ENCODE data around the gene CELSR1. TPM values are rescaled to one million over a fixed set of nuclear protein-coding genes. Genes with fewer than 3 reads are reported as not detected.

The CELSR1 gene
- total and polyA plus RNA-seq, 7 donors: 0.09 to 0.39 (median 0.18) TPM

- H3K27me3 ChIP-seq (ENCODE audit: insufficient read depth in 3 of 3, low read length in 2 of 3): no peaks in the 10 kb centered on the region
- H3K36me3 ChIP-seq (ENCODE audit: insufficient read depth in 1 of 2, low read depth in 1 of 2): no peaks in the 10 kb centered on the region
- WGBS, 3 donors: 51 to 63% (median 58%) methylated on average over 9 of the region's 9 CpGs
- H3K4me3 ChIP-seq: peak overlapping the region; percentile 89
- ATAC-seq (peak in 2 of 4 donors; percentile 17 to 26), DNase-seq (peak in 1 of 2 donors; percentile 60)
- H3K4me1 ChIP-seq: peaks cover 50% of the 10 kb centered on the region
- intact Hi-C loops (cut with DNase I): loop anchor here in 1 of 2 donors (2.0 to 5.0 kb wide), 2 partner anchors 58 to 159 kb away; partner anchors contain the start of gene CERK
- H3K27ac ChIP-seq: peak overlapping the region; percentile 81
- no peaks in the 10 kb centered on the region for H3K9me3 ChIP-seq
- TF ChIP-seq, protein P1, sequence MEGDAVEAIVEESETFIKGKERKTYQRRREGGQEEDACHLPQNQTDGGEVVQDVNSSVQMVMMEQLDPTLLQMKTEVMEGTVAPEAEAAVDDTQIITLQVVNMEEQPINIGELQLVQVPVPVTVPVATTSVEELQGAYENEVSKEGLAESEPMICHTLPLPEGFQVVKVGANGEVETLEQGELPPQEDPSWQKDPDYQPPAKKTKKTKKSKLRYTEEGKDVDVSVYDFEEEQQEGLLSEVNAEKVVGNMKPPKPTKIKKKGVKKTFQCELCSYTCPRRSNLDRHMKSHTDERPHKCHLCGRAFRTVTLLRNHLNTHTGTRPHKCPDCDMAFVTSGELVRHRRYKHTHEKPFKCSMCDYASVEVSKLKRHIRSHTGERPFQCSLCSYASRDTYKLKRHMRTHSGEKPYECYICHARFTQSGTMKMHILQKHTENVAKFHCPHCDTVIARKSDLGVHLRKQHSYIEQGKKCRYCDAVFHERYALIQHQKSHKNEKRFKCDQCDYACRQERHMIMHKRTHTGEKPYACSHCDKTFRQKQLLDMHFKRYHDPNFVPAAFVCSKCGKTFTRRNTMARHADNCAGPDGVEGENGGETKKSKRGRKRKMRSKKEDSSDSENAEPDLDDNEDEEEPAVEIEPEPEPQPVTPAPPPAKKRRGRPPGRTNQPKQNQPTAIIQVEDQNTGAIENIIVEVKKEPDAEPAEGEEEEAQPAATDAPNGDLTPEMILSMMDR (IDR thresholded peaks at IDR 0.05): no peak
Measured at GRCh38 chr22:46578251-46578823, 40.9 kb upstream of the CELSR1 start.

GRCh38 chr22:46577368-46578249 is 40.2 kb upstream of the CELSR1 start:
- intact Hi-C loops (cut with DNase I): loop anchor here in 1 of 2 donors (2.0 to 5.0 kb wide), 2 partner anchors 59 to 160 kb away; partner anchors contain the start of gene CERK
- ATAC-seq: peak in 2 of 4 donors; percentile 3 to 14
- 3 to 11% (median 6%) methylated on average over 24 to 65 of the region's 65 CpGs for WGBS, 3 donors
- TF ChIP-seq, protein P1 (IDR thresholded peaks at IDR 0.05): no peak
- no peaks in the 10 kb centered on the region for H3K27me3 ChIP-seq (ENCODE audit: insufficient read depth in 3 of 3, low read length in 2 of 3)
- peak overlapping the region; percentile 81 for H3K27ac ChIP-seq
- no peaks in the 10 kb centered on the region for H3K9me3 ChIP-seq
- DNase-seq: peak in 1 of 2 donors; percentile 73
- H3K36me3 ChIP-seq (ENCODE audit: insufficient read depth in 1 of 2, low read depth in 1 of 2): no peaks in the 10 kb centered on the region
- peak overlapping the region; percentile 89 for H3K4me3 ChIP-seq
- H3K4me1 ChIP-seq: peaks cover 50% of the 10 kb centered on the region

- intact Hi-C loops (cut with DNase I): loop anchor here in 1 of 2 donors (5.0 kb wide), 1 partner anchor 161 kb away; the partner anchor contains the start of gene CERK
Measured at GRCh38 chr22:46576556-46577367, 39.3 kb upstream of the CELSR1 start.

More at GRCh38 chr22:46576556-46577367, 39.3 kb upstream of the CELSR1 start:
- H3K4me3 ChIP-seq: peak overlapping the region; percentile 89
- H3K4me1 ChIP-seq: peaks cover 44% of the 10 kb centered on the region
- peaks cover 5% of the 10 kb centered on the region for H3K9me3 ChIP-seq
- no peaks in the 10 kb centered on the region for H3K36me3 ChIP-seq (ENCODE audit: insufficient read depth in 1 of 2, low read depth in 1 of 2)
- H3K27ac ChIP-seq: peak overlapping the region; percentile 81
- DNase-seq (peak; percentile 64 to 80), ATAC-seq (peak; percentile 40 to 44 (median 42))
- TF ChIP-seq, protein P1 (IDR thresholded peaks at IDR 0.05): no peak
- WGBS, 3 donors: 1 to 8% (median 2%) methylated on average over 28 to 142 of the region's 142 CpGs
- H3K27me3 ChIP-seq (ENCODE audit: insufficient read depth in 3 of 3, low read length in 2 of 3): no peaks in the 10 kb centered on the region
